Omental fat pad (tissue), 4 donors: ENCODE measurements around the gene OSBPL10. TPM values are rescaled to one million over a fixed set of nuclear protein-coding genes. Genes with fewer than 3 reads are reported as not detected.
"Not testable (repeated sequence)": the region's sequence is repeated elsewhere in the genome, so short reads cannot be mapped to it uniquely, and the experiment has no call there.

ENCODE experiments used
- ATAC-seq: fragments of 150-250 bp; one replicate; pipeline ENCODE4 v1.9.1; 2016; ENCODE audit warnings: mild to moderate bottlenecking, moderate library complexity; ENCODE audit not compliant: low FRiP score
- DNase-seq: peaks from one replicate; pipeline ENCODE4 v3.0.0-alpha.2; 2019; ENCODE audit warnings: low spot score
- CTCF ChIP-seq, 3 donors: fragments of 450-650 bp; IDR thresholded peaks; one replicate each; pipeline ENCODE4 v1.5.1; 2016 to 2017; ENCODE audit warnings: antibody characterized with exemption in 3 of 3, mild to moderate bottlenecking in 3 of 3, moderate library complexity in 2 of 3
- total RNA-seq, 4 donors: library from RNA; depleted of rRNA; stranded (reverse); fragments of >200 nt; gene quantifications; one replicate each; pipeline ENCODE4 v1.1.0, GENCODE V29; 2016

OSBPL10 gene
- total RNA-seq, 4 donors from 2014 or later = 6.3 to 67.1 (median 10.5) TPM

- TF ChIP-seq CTCF (IDR thresholded peaks at IDR 0.05) = no peak
- DNase-seq (no peak), ATAC-seq (no peak)
Measured at GRCh38 chr3:32017286-32017685, 36.2 kb upstream of the OSBPL10 start.

GRCh38 chr3:32015638-32016037 is 34.6 kb upstream of the OSBPL10 start:
- not testable (repeated sequence) for ATAC-seq, DNase-seq

GRCh38 chr3:32010699-32011098 is 29.6 kb upstream of the OSBPL10 start:
- DNase-seq, ATAC-seq: not testable (repeated sequence)

DNA sequence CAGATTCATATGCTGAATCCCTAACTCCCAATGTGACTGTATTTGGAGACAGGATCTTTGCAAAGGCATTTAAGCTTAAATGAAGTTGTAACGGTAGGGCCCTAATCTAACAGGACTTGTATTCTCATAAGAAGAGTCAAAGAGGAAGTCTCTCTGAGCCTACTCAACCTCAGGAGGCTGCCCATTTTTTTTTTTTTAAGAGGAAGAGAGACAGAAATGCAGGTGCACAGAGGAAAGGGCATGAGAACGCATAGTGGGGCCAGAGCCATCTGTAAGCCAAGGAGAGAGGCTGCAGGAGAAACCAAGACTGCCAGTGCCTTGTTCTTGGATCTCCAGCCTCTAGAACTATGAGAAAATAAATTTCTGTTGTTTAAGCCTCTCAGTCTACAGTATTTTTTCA is 28.9 kb upstream of the OSBPL10 start:
- no peak for DNase-seq
- TF ChIP-seq CTCF (IDR thresholded peaks at IDR 0.05) = no peak
- no peak for ATAC-seq

DNA sequence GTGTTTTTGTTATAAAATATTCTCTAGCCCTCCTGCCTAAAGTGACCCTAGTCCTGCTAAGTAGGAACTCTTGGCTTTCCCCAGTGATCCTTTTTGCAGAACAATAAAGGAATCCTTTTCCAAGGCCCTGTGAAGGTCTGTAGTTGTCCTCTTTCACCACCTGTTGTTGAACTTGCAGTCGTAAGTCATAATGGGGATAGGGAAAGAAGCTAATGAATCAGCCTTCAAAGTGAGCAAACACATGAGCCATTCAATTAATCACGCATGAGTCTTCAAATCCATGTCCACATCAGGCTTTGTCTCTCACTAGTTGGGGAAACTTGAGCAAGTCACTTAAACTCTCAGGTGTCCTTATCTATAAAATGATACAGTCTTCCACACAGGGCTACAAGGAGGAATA is 28.0 kb upstream of the OSBPL10 start:
- DNase-seq = no peak
- ATAC-seq = no peak
- TF ChIP-seq CTCF (IDR thresholded peaks at IDR 0.05) = no peak

DNA sequence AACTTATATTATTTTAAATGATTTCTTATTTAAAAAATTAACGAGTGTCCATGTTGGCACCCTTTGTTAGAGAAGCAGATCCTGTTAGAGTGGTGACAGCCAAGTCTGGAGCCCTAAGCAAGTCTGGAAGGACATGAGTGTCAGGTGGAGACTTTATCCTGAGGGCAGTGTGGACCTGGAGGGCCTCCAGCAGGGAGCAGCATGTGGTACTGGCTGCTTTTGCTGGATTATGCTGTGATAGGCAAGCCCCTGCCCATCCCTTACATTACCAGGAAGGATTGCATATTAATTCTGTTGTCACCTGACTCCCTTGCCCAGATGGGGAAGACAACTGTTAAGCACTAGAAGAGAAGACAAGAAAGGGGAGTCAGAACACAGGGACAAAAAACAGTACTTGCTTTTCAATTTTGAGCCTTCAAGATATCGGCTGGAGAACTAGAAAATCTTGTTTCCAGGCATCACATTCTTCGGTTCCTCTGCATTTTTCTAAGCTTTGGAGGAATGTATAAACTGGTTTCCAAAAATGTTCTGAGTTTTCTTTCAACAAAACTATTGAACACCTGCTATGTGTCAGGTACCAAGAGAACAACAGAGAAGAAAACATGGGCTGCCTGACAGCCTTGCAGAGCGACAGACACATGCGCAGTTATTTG is 23.2 kb upstream of the OSBPL10 start:
- ATAC-seq = no peak
- no peak for TF ChIP-seq CTCF (IDR thresholded peaks at IDR 0.05)
- DNase-seq = no peak

GRCh38 chr3:32003380-32003779 is 22.3 kb upstream of the OSBPL10 start:
- no peak for TF ChIP-seq CTCF (IDR thresholded peaks at IDR 0.05)
- ATAC-seq (no peak), DNase-seq (no peak)

GRCh38 chr3:32002561-32003368 is 21.7 kb upstream of the OSBPL10 start:
- no peak for ATAC-seq

More at GRCh38 chr3:32002561-32003368, 21.7 kb upstream of the OSBPL10 start:
- no peak for TF ChIP-seq CTCF (IDR thresholded peaks at IDR 0.05)
- no peak for DNase-seq
